Measurements from ENCODE around the gene RALB. TPM values are rescaled to one million over a fixed set of nuclear protein-coding genes. Genes with fewer than 3 reads are reported as not detected.

Gene RALB
- total RNA-seq, 1 donor from 2014 or later, result 56.0 TPM

GRCh38 chr2:120314690-120315366 is 62.2 kb downstream of the RALB start:
- no peak overlapping the region for H3K4me3 ChIP-seq (ENCODE audit: low read depth, low read length)
- no peak for TF ChIP-seq CTCF (conservative IDR thresholded peaks at IDR 0.05; ENCODE audit: low read depth, low read length)
- DNase-seq (ENCODE audit: low read depth), result no peak

- H3K4me3 ChIP-seq (ENCODE audit: low read depth, low read length), result no peak overlapping the region
- TF ChIP-seq CTCF (conservative IDR thresholded peaks at IDR 0.05; ENCODE audit: low read depth, low read length), result no peak
- no peak for DNase-seq (ENCODE audit: low read depth)
Measured at GRCh38 chr2:120315367-120316033, 62.8 kb downstream of the RALB start.

GRCh38 chr2:120316071-120316470 is 63.4 kb downstream of the RALB start:
- no peak overlapping the region for H3K4me3 ChIP-seq (ENCODE audit: low read depth, low read length)
- DNase-seq (ENCODE audit: low read depth), result no peak
- no peak for TF ChIP-seq CTCF (conservative IDR thresholded peaks at IDR 0.05; ENCODE audit: low read depth, low read length)

GRCh38 chr2:120316528-120317179 is 64.0 kb downstream of the RALB start:
- TF ChIP-seq CTCF (conservative IDR thresholded peaks at IDR 0.05; ENCODE audit: low read depth, low read length), result no peak
- H3K4me3 ChIP-seq (ENCODE audit: low read depth, low read length), result no peak overlapping the region
- DNase-seq (ENCODE audit: low read depth), result no peak

- DNase-seq (ENCODE audit: low read depth), result no peak
Measured at GRCh38 chr2:120317180-120317533, 64.5 kb downstream of the RALB start.

GRCh38 chr2:120317916-120318315 is 65.3 kb downstream of the RALB start:
- no peak for TF ChIP-seq CTCF (conservative IDR thresholded peaks at IDR 0.05; ENCODE audit: low read depth, low read length)
- no peak for DNase-seq (ENCODE audit: low read depth)

More at GRCh38 chr2:120317180-120317533, 64.5 kb downstream of the RALB start:
- H3K4me3 ChIP-seq (ENCODE audit: low read depth, low read length), result no peak overlapping the region
- TF ChIP-seq CTCF (conservative IDR thresholded peaks at IDR 0.05; ENCODE audit: low read depth, low read length), result no peak

More at GRCh38 chr2:120317916-120318315, 65.3 kb downstream of the RALB start:
- no peak overlapping the region for H3K4me3 ChIP-seq (ENCODE audit: low read depth, low read length)
